Mammary epithelial cell (primary cell): ENCODE data around the gene PARD3B.

Experiments used
- CTCF ChIP-seq, 2 donors: IDR thresholded peaks in 1 of 2; conservative IDR thresholded peaks in 1 of 2; 2 replicates each; pipeline ENCODE4 v1.5.1; 2011 to 2012; ENCODE audit warnings: inconsistent platforms in 2 of 2, low read length in 2 of 2, mild to moderate bottlenecking in 2 of 2, control low read depth in 1 of 2, low read depth in 1 of 2; ENCODE audit not compliant: insufficient read depth in 1 of 2; ENCODE audit errors: extremely low read depth in 1 of 2
- EZH2 ChIP-seq: IDR thresholded peaks from 2 replicates; pipeline ENCODE4 v1.6.1; 2012; ENCODE audit warnings: low read length, inconsistent platforms, borderline replicate concordance

- TF ChIP-seq CTCF (conservative IDR thresholded peaks at IDR 0.05 in 1 of 2, IDR thresholded peaks at IDR 0.05 in 1 of 2; ENCODE audit: extremely low read depth in 1 of 2, insufficient read depth in 1 of 2, low read depth in 1 of 2, low read length in 2 of 2): no peak
- TF ChIP-seq EZH2: no peak
These were observed 1098.2 kb downstream of the PARD3B start for GRCh38 chr2:205643391-205643885.
